Activated T-cell treated with anti-CD3 and anti-CD28 coated beads, Interleukin-2, amount 50 U/mL, for 24 hours (primary cell): ENCODE measurements around the gene GYPC.

Experiments used
- DNase-seq: peaks from one replicate; pipeline ENCODE4 v3.0.0-alpha.2; 2020
- H3K27ac Mint-ChIP-seq: 2 replicates; pipeline ENCODE4 v1.8.0; 2020; ENCODE audit warnings: mild to moderate bottlenecking, mixed read lengths
- H3K27me3 Mint-ChIP-seq: 2 replicates; pipeline ENCODE4 v1.8.0; 2020; ENCODE audit warnings: mixed read lengths
- H3K36me3 Mint-ChIP-seq: 2 replicates; pipeline ENCODE4 v1.8.0; 2020; ENCODE audit warnings: low read depth, mixed read lengths
- H3K4me1 Mint-ChIP-seq: 2 replicates; pipeline ENCODE4 v1.8.0; 2020; ENCODE audit warnings: low read depth, mixed read lengths
- H3K4me3 Mint-ChIP-seq: 2 replicates; pipeline ENCODE4 v1.8.0; 2020; ENCODE audit warnings: mild to moderate bottlenecking, moderate library complexity, mixed read lengths
- H3K9me3 Mint-ChIP-seq: 2 replicates; pipeline ENCODE4 v1.8.0; 2020; ENCODE audit warnings: mixed read lengths

Gene GYPC

GRCh38 chr2:126736133-126736874 is 80.3 kb downstream of the GYPC start:
- DNase-seq, result no peak
- H3K27me3 Mint-ChIP-seq, result no peaks in the 10 kb centered on the region
- H3K36me3 Mint-ChIP-seq, result no peaks in the 10 kb centered on the region
- no peaks in the 10 kb centered on the region for H3K9me3 Mint-ChIP-seq
- peaks cover 4% of the 10 kb centered on the region for H3K4me1 Mint-ChIP-seq
- no peak overlapping the region for H3K27ac Mint-ChIP-seq
- no peak overlapping the region for H3K4me3 Mint-ChIP-seq

- Mint-ChIP-seq H3K27me3 (no peaks in the 10 kb centered on the region), H3K4me1 (peaks cover 4% of the 10 kb centered on the region), H3K4me3 (no peak overlapping the region), H3K27ac (no peak overlapping the region), H3K9me3 (no peaks in the 10 kb centered on the region), H3K36me3 (no peaks in the 10 kb centered on the region)
- DNase-seq, result no peak
Observed at GRCh38 chr2:126739141-126739540, 83.2 kb downstream of the GYPC start.

GRCh38 chr2:126744640-126745039 is 88.7 kb downstream of the GYPC start:
- no peak for DNase-seq
- no peaks in the 10 kb centered on the region for H3K27me3 Mint-ChIP-seq
- H3K36me3 Mint-ChIP-seq, result no peaks in the 10 kb centered on the region
- peaks cover 7% of the 10 kb centered on the region for H3K4me1 Mint-ChIP-seq
- H3K27ac Mint-ChIP-seq, result no peak overlapping the region
- H3K9me3 Mint-ChIP-seq, result no peaks in the 10 kb centered on the region
- no peak overlapping the region for H3K4me3 Mint-ChIP-seq
